ENCODE data around the gene KCNG2. TPM values are rescaled to one million over a fixed set of nuclear protein-coding genes. Genes with fewer than 3 reads are reported as not detected.

The KCNG2 gene
- polyA plus RNA-seq, 1 of the 3 experiments (the other 2 are of a cell fraction), result not detected

DNA sequence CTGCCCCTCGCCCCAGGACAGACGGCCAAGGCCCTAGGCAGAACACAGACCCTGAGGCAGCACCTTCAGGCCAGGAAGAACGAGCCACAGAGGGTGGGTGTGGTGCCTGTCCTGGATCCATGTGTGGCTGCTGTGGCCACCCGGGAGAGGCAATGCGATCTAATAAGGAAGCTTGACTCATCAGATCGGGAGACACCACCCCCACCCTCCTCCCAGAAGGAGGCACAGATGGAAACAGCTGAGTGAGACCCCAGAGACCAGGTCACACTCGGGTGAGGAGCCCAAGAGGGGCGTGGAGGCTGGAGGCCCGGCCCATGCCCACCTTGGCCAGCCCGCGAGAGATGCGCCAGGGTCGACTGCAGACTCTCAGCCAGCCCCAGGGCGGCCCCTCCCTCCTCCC is 20.3 kb downstream of the KCNG2 start (continued):
- TF ChIP-seq ZBTB33 (IDR thresholded peaks at IDR 0.05; ENCODE audit: borderline replicate concordance, low read depth) (no peak), POLR2AphosphoS5 (IDR thresholded peaks at IDR 0.05; ENCODE audit: low read depth, low read length) (no peak), RFX5 (IDR thresholded peaks at IDR 0.05; ENCODE audit: low read length) (no peak), GATA2 (CRISPR knock-in tag; IDR thresholded peaks at IDR 0.05) (no peak), EZH2phosphoT487 (IDR thresholded peaks at IDR 0.05; ENCODE audit: borderline replicate concordance, low read depth) (no peak), SMC3 (IDR thresholded peaks at IDR 0.05; ENCODE audit: low read depth, low read length) (no peak), TCF12 (IDR thresholded peaks at IDR 0.05) (no peak), TAF1 (IDR thresholded peaks at IDR 0.05; ENCODE audit: borderline replicate concordance, low read depth, low read length) (no peak), JUND (IDR thresholded peaks at IDR 0.05) (no peak)
- TF ChIP-seq, protein P1, sequence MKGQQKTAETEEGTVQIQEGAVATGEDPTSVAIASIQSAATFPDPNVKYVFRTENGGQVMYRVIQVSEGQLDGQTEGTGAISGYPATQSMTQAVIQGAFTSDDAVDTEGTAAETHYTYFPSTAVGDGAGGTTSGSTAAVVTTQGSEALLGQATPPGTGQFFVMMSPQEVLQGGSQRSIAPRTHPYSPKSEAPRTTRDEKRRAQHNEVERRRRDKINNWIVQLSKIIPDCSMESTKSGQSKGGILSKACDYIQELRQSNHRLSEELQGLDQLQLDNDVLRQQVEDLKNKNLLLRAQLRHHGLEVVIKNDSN (IDR thresholded peaks at IDR 0.05; ENCODE audit: borderline replicate concordance, low read depth), result no peak
- TF ChIP-seq, protein P2, sequence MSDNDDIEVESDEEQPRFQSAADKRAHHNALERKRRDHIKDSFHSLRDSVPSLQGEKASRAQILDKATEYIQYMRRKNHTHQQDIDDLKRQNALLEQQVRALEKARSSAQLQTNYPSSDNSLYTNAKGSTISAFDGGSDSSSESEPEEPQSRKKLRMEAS (IDR thresholded peaks at IDR 0.05; ENCODE audit: low read depth), result no peak

GRCh38 chr18:79818631-79819030 is 20.9 kb downstream of the KCNG2 start:
- TF ChIP-seq GABPA (IDR thresholded peaks at IDR 0.05; ENCODE audit: low read depth) (no peak), RAD21 (IDR thresholded peaks at IDR 0.05; ENCODE audit: low read length) (no peak), TAF1 (IDR thresholded peaks at IDR 0.05; ENCODE audit: borderline replicate concordance, low read depth, low read length) (no peak), FOSL2 (IDR thresholded peaks at IDR 0.05; ENCODE audit: borderline replicate concordance, low read depth) (no peak)
- TF ChIP-seq, protein P3, sequence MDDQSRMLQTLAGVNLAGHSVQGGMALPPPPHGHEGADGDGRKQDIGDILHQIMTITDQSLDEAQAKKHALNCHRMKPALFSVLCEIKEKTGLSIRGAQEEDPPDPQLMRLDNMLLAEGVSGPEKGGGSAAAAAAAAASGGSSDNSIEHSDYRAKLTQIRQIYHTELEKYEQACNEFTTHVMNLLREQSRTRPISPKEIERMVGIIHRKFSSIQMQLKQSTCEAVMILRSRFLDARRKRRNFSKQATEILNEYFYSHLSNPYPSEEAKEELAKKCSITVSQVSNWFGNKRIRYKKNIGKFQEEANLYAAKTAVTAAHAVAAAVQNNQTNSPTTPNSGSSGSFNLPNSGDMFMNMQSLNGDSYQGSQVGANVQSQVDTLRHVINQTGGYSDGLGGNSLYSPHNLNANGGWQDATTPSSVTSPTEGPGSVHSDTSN (IDR thresholded peaks at IDR 0.05), result no peak
- no peak for DNase-seq
- Histone ChIP-seq H4K20me1 (ENCODE audit: insufficient read depth) (no peaks in the 10 kb centered on the region), H3K9me2 (no peaks in the 10 kb centered on the region), H3K9me3 (no peaks in the 10 kb centered on the region), H3K27ac (ENCODE audit: low read depth in 2 of 2, low read length in 1 of 2) (no peak overlapping the region), H2AFZ (ENCODE audit: low read depth) (no peak overlapping the region), H3F3A (replicated peaks; ENCODE audit: insufficient read depth) (no peaks in the 10 kb centered on the region), H3K36me3 (replicated peaks in 1 of 2; ENCODE audit: control insufficient read depth in 1 of 2, insufficient read depth in 2 of 2, low read length in 1 of 2) (no peaks in the 10 kb centered on the region), H3K4me2 (no peak overlapping the region), H3K4me3 (ENCODE audit: low read depth in 2 of 2, low read length in 1 of 2) (no peak overlapping the region), H3K79me2 (ENCODE audit: insufficient read depth) (no peaks in the 10 kb centered on the region), H3K9ac (no peak overlapping the region), H3K27me3 (ENCODE audit: insufficient read depth) (peaks cover 91% of the 10 kb centered on the region), H3K4me1 (ENCODE audit: control insufficient read depth in 1 of 2, insufficient read depth in 2 of 2, low read depth in 1 of 2, low read length in 1 of 2) (no peaks in the 10 kb centered on the region; a peak in 1 of 4 replicates)
- WGBS (ENCODE audit: low lambda C conversion rate), result 5% methylated on average over 11 of the region's 18 CpGs
- POLR2A ChIA-PET, result no interaction called here
- CTCF ChIA-PET, result interaction anchor here (0.8 kb wide), 1 partner anchor 13 kb away, joined by 3 read pairs; no protein-coding TSS in a partner anchor

Data from SK-N-SH (cell line).